Esophagus squamous epithelium (tissue), 4 donors: ENCODE data around the gene PKIG.

Source experiments
- POLR2A ChIP-seq, 4 donors: fragments of 450-650 bp; IDR thresholded peaks; one replicate each; pipeline ENCODE4 v1.6.1; 2017; ENCODE audit warnings: antibody characterized with exemption in 4 of 4, mild to moderate bottlenecking in 4 of 4, moderate library complexity in 3 of 4
- TF ChIP-seq, protein P1 (sequence below), 6 experiments: fragments of 450-650 bp in 4 of 6; fragments of 200-600 bp in 2 of 6; sonication (generic) in 2 of 6; IDR thresholded peaks; one replicate each; pipeline ENCODE4 v1.5.1; 2016 to 2019; ENCODE audit warnings: antibody characterized with exemption in 6 of 6, mild to moderate bottlenecking in 4 of 6, moderate library complexity in 4 of 6

GRCh38 chr20:44552950-44553908 is 29.1 kb upstream of the PKIG start:
- TF ChIP-seq POLR2A (IDR thresholded peaks at IDR 0.05), result no peak
- TF ChIP-seq, protein P1, sequence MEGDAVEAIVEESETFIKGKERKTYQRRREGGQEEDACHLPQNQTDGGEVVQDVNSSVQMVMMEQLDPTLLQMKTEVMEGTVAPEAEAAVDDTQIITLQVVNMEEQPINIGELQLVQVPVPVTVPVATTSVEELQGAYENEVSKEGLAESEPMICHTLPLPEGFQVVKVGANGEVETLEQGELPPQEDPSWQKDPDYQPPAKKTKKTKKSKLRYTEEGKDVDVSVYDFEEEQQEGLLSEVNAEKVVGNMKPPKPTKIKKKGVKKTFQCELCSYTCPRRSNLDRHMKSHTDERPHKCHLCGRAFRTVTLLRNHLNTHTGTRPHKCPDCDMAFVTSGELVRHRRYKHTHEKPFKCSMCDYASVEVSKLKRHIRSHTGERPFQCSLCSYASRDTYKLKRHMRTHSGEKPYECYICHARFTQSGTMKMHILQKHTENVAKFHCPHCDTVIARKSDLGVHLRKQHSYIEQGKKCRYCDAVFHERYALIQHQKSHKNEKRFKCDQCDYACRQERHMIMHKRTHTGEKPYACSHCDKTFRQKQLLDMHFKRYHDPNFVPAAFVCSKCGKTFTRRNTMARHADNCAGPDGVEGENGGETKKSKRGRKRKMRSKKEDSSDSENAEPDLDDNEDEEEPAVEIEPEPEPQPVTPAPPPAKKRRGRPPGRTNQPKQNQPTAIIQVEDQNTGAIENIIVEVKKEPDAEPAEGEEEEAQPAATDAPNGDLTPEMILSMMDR (IDR thresholded peaks at IDR 0.05), result no peak
